ENCODE results near the gene ST6GALNAC4.

DNA sequence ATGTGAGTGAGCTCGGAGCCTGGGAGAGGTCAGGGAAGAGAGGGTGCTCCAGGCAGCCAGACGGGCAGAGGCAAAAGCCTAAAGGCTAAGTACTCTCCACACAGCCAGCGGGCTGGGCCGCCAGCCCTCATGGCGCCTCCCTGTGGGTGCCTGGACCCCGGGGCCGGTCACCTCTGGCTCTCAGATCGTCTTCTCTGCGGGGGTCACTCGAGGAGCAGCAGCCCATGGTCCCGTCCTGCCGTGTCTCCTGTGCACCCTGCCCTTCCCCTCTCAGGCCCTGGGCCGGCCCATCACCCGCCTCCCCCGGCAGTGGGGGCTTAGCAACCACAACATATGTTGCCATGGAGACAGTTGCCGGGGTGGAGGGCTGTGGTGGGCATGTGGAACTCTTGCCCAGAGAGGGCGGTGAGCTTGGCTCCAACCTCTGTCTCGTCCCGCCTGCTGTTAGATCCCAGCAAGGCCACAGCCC, 43.6 kb downstream of the ST6GALNAC4 start:
- TF ChIP-seq, protein P1, sequence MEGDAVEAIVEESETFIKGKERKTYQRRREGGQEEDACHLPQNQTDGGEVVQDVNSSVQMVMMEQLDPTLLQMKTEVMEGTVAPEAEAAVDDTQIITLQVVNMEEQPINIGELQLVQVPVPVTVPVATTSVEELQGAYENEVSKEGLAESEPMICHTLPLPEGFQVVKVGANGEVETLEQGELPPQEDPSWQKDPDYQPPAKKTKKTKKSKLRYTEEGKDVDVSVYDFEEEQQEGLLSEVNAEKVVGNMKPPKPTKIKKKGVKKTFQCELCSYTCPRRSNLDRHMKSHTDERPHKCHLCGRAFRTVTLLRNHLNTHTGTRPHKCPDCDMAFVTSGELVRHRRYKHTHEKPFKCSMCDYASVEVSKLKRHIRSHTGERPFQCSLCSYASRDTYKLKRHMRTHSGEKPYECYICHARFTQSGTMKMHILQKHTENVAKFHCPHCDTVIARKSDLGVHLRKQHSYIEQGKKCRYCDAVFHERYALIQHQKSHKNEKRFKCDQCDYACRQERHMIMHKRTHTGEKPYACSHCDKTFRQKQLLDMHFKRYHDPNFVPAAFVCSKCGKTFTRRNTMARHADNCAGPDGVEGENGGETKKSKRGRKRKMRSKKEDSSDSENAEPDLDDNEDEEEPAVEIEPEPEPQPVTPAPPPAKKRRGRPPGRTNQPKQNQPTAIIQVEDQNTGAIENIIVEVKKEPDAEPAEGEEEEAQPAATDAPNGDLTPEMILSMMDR (IDR thresholded peaks at IDR 0.05) = no peak
- TF ChIP-seq POLR2A (IDR thresholded peaks at IDR 0.05) = no peak
- TF ChIP-seq POLR2AphosphoS5 (IDR thresholded peaks at IDR 0.05) = no peak
- no peak for TF ChIP-seq EP300 (IDR thresholded peaks at IDR 0.05)
